Fibroblast of mammary gland (primary cell): ENCODE measurements around the gene ADA.

Source experiments
- DNase-seq: peaks from one replicate; pipeline ENCODE4 v3.0.0-alpha.2; 2010; ENCODE audit warnings: low read depth
- H3K4me3 ChIP-seq: 2 replicates; pipeline ENCODE4 v1.5.1; 2011; ENCODE audit warnings: low read depth, mild to moderate bottlenecking, low read length, moderate library complexity; ENCODE audit not compliant: control insufficient read depth
- CTCF ChIP-seq: conservative IDR thresholded peaks from 2 replicates; pipeline ENCODE4 v1.5.1; 2011; ENCODE audit warnings: low read depth, low read length, inconsistent platforms; ENCODE audit not compliant: control insufficient read depth, insufficient read depth

Gene ADA

DNA sequence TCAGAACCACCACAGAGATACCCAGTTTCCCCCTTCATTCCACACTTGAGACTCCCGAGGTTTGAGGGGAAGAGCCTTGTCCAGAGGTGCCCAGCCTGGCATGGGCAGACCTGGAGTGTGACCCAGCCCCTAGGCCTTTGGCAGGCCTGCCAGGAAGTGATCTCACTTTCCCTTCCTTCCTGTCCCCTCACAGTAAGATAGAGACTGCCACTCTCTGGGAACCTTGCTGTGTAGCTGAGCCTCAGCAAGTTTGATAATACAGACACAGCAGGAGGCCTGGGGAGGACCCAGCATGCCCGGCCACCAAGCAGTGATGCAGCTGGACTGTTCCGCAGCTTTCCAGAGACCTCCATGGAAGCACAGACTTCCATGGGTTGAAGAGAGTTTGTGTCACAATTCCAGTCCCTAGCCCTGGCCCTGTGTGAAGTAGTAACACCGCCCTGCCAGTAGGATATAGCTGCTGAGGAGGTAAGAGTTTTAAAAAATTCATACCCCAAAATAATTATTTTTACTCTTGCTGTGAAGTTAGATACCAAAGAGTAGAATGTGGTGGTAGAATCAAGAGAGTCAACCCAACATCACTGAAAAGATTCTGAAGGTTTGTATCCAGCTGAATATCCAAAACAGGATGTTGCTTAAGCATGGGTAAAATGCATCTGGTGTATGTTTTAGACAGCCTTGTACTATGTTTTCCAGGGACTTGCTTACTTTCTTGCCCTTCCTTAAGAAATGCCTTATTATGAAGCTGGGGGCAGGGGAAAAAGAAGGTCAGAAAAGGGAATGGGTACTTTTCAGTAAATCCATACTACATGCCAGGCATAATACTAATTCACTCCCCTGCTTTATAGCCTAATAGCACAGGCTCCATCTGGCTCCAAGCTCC, 52.8 kb downstream of the ADA start:
- no peak overlapping the region for H3K4me3 ChIP-seq
- DNase-seq, result no peak
- no peak for TF ChIP-seq CTCF

DNA sequence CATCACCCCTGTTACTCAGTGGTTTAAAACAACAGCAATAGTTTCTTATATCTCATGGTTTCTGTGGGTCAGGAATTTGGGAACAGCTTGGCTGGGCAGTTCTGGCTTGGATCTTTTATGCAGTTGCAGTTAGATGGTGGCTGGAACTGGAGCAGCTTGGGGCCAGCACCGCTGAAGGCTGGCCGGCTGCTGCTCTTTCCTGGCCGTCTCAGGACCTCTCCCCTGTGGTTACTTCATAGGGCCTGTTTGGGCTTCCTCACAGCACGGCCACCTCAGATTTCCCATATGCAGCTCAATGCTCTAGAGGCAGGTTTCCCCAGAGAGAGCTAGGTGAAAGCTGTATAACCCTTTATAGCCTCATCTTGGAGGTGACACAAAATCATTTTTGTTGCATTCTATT, 53.6 kb downstream of the ADA start:
- DNase-seq, result no peak
- no peak for TF ChIP-seq CTCF
- H3K4me3 ChIP-seq, result no peak overlapping the region

- H3K4me3 ChIP-seq, result no peak overlapping the region
- DNase-seq, result no peak
- TF ChIP-seq CTCF, result no peak
Observed at GRCh38 chr20:44597516-44597915, 54.0 kb downstream of the ADA start.

- DNase-seq, result no peak
- no peak for TF ChIP-seq CTCF
- H3K4me3 ChIP-seq, result no peak overlapping the region
Observed at GRCh38 chr20:44596876-44597275, 54.6 kb downstream of the ADA start.

DNA sequence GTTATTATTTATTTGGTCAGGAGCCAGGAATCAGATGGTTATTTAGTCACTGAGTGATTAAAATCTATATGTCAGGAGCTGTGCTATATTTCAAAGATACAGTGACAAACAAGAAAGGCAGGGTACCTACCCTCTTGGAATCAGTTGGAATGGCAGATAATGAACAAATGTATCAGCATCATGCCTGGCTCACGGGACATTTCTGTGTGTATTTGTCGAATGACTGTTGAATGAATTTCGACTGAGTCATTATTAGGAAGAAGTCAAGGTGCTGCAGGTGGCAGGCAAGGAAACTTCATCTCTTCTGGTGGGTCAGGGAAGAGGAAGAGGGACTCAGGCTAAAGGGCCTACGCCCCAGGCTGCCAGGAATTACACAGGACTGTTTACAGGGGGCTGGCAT, 55.5 kb downstream of the ADA start:
- TF ChIP-seq CTCF, result no peak
- H3K4me3 ChIP-seq, result no peak overlapping the region
- DNase-seq, result no peak

DNA sequence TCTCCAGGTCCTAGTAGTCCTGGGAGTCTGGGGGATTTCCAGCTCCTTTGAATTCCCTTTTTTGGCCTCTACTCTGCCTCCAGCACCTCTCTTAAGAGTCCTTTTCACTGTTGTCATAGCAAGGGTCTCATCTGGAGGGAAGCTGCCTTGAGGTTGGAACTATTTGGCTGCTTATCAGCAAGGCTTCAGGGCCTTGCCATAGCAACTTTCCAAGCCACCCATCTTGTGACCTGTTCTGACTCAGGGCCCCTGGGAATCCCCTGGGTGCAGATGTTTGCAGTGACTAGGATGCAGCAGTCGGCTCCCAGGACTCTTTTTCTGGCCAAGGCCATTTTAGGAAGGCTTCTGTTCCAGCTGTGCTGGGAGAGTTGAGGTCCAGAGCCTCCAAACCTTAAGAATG, 56.8 kb downstream of the ADA start:
- H3K4me3 ChIP-seq, result no peak overlapping the region
- no peak for TF ChIP-seq CTCF
- DNase-seq, result peak; percentile 82
